Large intestine (tissue), 3 donors: ENCODE data around the gene ECPAS. TPM values are rescaled to one million over a fixed set of nuclear protein-coding genes. Genes with fewer than 3 reads are reported as not detected.
"Not testable (repeated sequence)": the region's sequence is repeated elsewhere in the genome, so short reads cannot be mapped to it uniquely, and the experiment has no call there.

ENCODE experiments used
- DNase-seq, 2 donors: peaks; one replicate each; pipeline versions ENCODE4 v3.0.0 to v3.0.0-alpha.2; 2013
- H3K27ac ChIP-seq: one replicate; pipeline ENCODE4 v1.5.1; 2013; ENCODE audit warnings: low read length
- H3K27me3 ChIP-seq: 2 replicates; pipeline ENCODE4 v1.6.1; 2013; ENCODE audit warnings: low read length; ENCODE audit not compliant: control insufficient read depth, insufficient read depth
- H3K36me3 ChIP-seq: 2 replicates; pipeline ENCODE4 v1.6.1; 2013; ENCODE audit warnings: low read length; ENCODE audit not compliant: control insufficient read depth, insufficient read depth
- H3K4me1 ChIP-seq: one replicate; pipeline ENCODE4 v1.6.1; 2013; ENCODE audit warnings: low read length; ENCODE audit not compliant: control insufficient read depth, insufficient read depth
- H3K4me3 ChIP-seq: one replicate; pipeline ENCODE4 v1.5.1; 2013; ENCODE audit warnings: low read length
- H3K9me3 ChIP-seq: one replicate; pipeline ENCODE4 v1.6.1; 2013; ENCODE audit warnings: mild to moderate bottlenecking, low read depth, low read length, moderate library complexity; ENCODE audit not compliant: control insufficient read depth
- WGBS: methylation state at CpG from one replicate; pipeline ENCODE4 v1.1.5; 2013; ENCODE audit warnings: low lambda C conversion rate; ENCODE audit not compliant: insufficient coverage; 5-methylcytosine and 5-hydroxymethylcytosine counted together
- polyA plus RNA-seq: library from polyadenylated mRNA; unstranded; fragments of 120-200 nt; gene quantifications from one replicate; pipeline ENCODE4 v1.2.1, GENCODE V29; 2013

The ECPAS gene
- polyA plus RNA-seq, 1 donor = 70.6 TPM

- no CpG with 5 or more reads among the region's 6 CpGs for WGBS
- not testable (repeated sequence) for DNase-seq, H3K9me3 ChIP-seq, H3K27ac ChIP-seq, H3K27me3 ChIP-seq, H3K4me3 ChIP-seq, H3K36me3 ChIP-seq, H3K4me1 ChIP-seq
Observed at GRCh38 chr9:111511581-111511980, 27.4 kb upstream of the ECPAS start.

- Histone ChIP-seq H3K27ac (no peak overlapping the region), H3K36me3 (no peaks in the 10 kb centered on the region), H3K9me3 (peaks cover 2% of the 10 kb centered on the region), H3K4me1 (no peaks in the 10 kb centered on the region), H3K27me3 (no peaks in the 10 kb centered on the region), H3K4me3 (no peak overlapping the region)
- DNase-seq = no peak
- no CpG with 5 or more reads among the region's 3 CpGs for WGBS
Observed at GRCh38 chr9:111502506-111502905, 18.3 kb upstream of the ECPAS start.

GRCh38 chr9:111501648-111502047 is 17.5 kb upstream of the ECPAS start:
- H3K27me3 ChIP-seq = no peaks in the 10 kb centered on the region
- no peaks in the 10 kb centered on the region for H3K36me3 ChIP-seq
- peaks cover 2% of the 10 kb centered on the region for H3K9me3 ChIP-seq
- no peaks in the 10 kb centered on the region for H3K4me1 ChIP-seq
- no peak overlapping the region for H3K4me3 ChIP-seq
- DNase-seq = no peak
- H3K27ac ChIP-seq = no peak overlapping the region
- no CpG with 5 or more reads among the region's 6 CpGs for WGBS

GRCh38 chr9:111501005-111501562 is 16.9 kb upstream of the ECPAS start:
- no peak for DNase-seq
- no CpG with 5 or more reads among the region's 16 CpGs for WGBS
- H3K4me1 ChIP-seq = no peaks in the 10 kb centered on the region
- no peak overlapping the region for H3K27ac ChIP-seq
- H3K36me3 ChIP-seq = no peaks in the 10 kb centered on the region
- peaks cover 2% of the 10 kb centered on the region for H3K9me3 ChIP-seq
- H3K27me3 ChIP-seq = no peaks in the 10 kb centered on the region
- H3K4me3 ChIP-seq = no peak overlapping the region

- not testable (repeated sequence) for H3K4me3 ChIP-seq, H3K27ac ChIP-seq, H3K4me1 ChIP-seq, DNase-seq, H3K9me3 ChIP-seq, H3K36me3 ChIP-seq, H3K27me3 ChIP-seq
- no CpG with 5 or more reads among the region's 2 CpGs for WGBS
Observed at GRCh38 chr9:111497196-111497595, 13.0 kb upstream of the ECPAS start.

- Histone ChIP-seq H3K27me3 (no peaks in the 10 kb centered on the region), H3K4me3 (peak overlapping the region; percentile 79), H3K36me3 (no peaks in the 10 kb centered on the region), H3K27ac (peak overlapping the region; percentile 97), H3K9me3 (no peaks in the 10 kb centered on the region), H3K4me1 (no peaks in the 10 kb centered on the region)
- DNase-seq = no peak
- 6% methylated on average over 4 of the region's 4 CpGs for WGBS
Observed at GRCh38 chr9:111484572-111484894, 350 bp upstream of the ECPAS start.

GRCh38 chr9:111483439-111483857 is 735 bp downstream of the ECPAS start:
- no peaks in the 10 kb centered on the region for H3K4me1 ChIP-seq
- H3K27ac ChIP-seq = no peak overlapping the region
- no peaks in the 10 kb centered on the region for H3K9me3 ChIP-seq
- DNase-seq = peak in 1 of 2 donors; percentile 27
- WGBS = no CpG with 5 or more reads among the region's 78 CpGs
- no peaks in the 10 kb centered on the region for H3K27me3 ChIP-seq
- no peaks in the 10 kb centered on the region for H3K36me3 ChIP-seq
- H3K4me3 ChIP-seq = no peak overlapping the region

- Histone ChIP-seq H3K4me3 (peak overlapping the region; percentile 94), H3K9me3 (no peaks in the 10 kb centered on the region), H3K36me3 (no peaks in the 10 kb centered on the region), H3K4me1 (no peaks in the 10 kb centered on the region), H3K27ac (peak overlapping the region; percentile 99), H3K27me3 (no peaks in the 10 kb centered on the region)
- WGBS = no CpG with 5 or more reads among the region's 76 CpGs
- DNase-seq = peak; percentile 77 to 90
Observed at GRCh38 chr9:111482694-111483438, 1.3 kb downstream of the ECPAS start.

GRCh38 chr9:111481885-111482636 is 2.1 kb downstream of the ECPAS start:
- peak in 1 of 2 donors; percentile 12 for DNase-seq
- peak overlapping the region; percentile 94 for H3K4me3 ChIP-seq
- H3K27me3 ChIP-seq = no peaks in the 10 kb centered on the region
- H3K4me1 ChIP-seq = no peaks in the 10 kb centered on the region
- no peaks in the 10 kb centered on the region for H3K9me3 ChIP-seq
- H3K36me3 ChIP-seq = no peaks in the 10 kb centered on the region
- peak overlapping the region; percentile 99 for H3K27ac ChIP-seq
- WGBS = 16% methylated on average over 6 of the region's 13 CpGs

GRCh38 chr9:111477677-111478076 is 6.5 kb downstream of the ECPAS start:
- no peak for DNase-seq
- no peaks in the 10 kb centered on the region for H3K27me3 ChIP-seq
- H3K9me3 ChIP-seq = no peaks in the 10 kb centered on the region
- H3K36me3 ChIP-seq = no peaks in the 10 kb centered on the region
- H3K4me1 ChIP-seq = no peaks in the 10 kb centered on the region
- no CpG with 5 or more reads among the region's 3 CpGs for WGBS
- no peak overlapping the region for H3K4me3 ChIP-seq
- no peak overlapping the region for H3K27ac ChIP-seq
